Activated CD4-positive, alpha-beta T cell treated with anti-CD3 and anti-CD28 coated beads, Interleukin-2, amount 10 ng/mL, durations not matched to agents 7 days and 5 days (primary cell): ENCODE data around the gene MAPRE2. TPM values are rescaled to one million over a fixed set of nuclear protein-coding genes. Genes with fewer than 3 reads are reported as not detected.
"Not testable (repeated sequence)": the region's sequence is repeated elsewhere in the genome, so short reads cannot be mapped to it uniquely, and the experiment has no call there.

Experiments used
- CTCF ChIA-PET: fragments of 350-600 bp; sonication (Branson Sonifier 250); formaldehyde crosslinking; loops from one replicate; lab custom pipeline; 2021; ENCODE audit warnings: antibody characterized with exemption; lab: Charles Lee
- POLR2A ChIA-PET: fragments of 350-600 bp; sonication (Branson Sonifier 250); formaldehyde crosslinking; loops from one replicate; lab custom pipeline; 2021; ENCODE audit warnings: antibody characterized with exemption; lab: Charles Lee
- DNase-seq: peaks from one replicate; pipeline ENCODE4 v3.0.0-alpha.2; 2020
- H3K27ac Mint-ChIP-seq: one replicate; pipeline ENCODE4 v1.8.0; 2021; ENCODE audit warnings: mild to moderate bottlenecking, moderate library complexity, mixed read lengths
- H3K27me3 Mint-ChIP-seq: one replicate; pipeline ENCODE4 v1.8.0; 2021; ENCODE audit warnings: mixed read lengths
- H3K36me3 Mint-ChIP-seq: one replicate; pipeline ENCODE4 v1.8.0; 2021; ENCODE audit warnings: low read depth, mixed read lengths
- H3K4me1 Mint-ChIP-seq: one replicate; pipeline ENCODE4 v1.8.0; 2021; ENCODE audit warnings: mixed read lengths
- H3K4me3 Mint-ChIP-seq: one replicate; pipeline ENCODE4 v1.8.0; 2021; ENCODE audit warnings: mild to moderate bottlenecking, moderate library complexity, mixed read lengths
- H3K9me3 Mint-ChIP-seq: one replicate; pipeline ENCODE4 v1.8.0; 2021; ENCODE audit warnings: mixed read lengths
- total RNA-seq, 2 experiments: library from RNA; stranded (reverse); gene quantifications; one replicate each; pipeline ENCODE4 v1.2.3, GENCODE V29; 2021

Gene MAPRE2
- total RNA-seq, 2 experiments from 2014 or later = 48.6 to 61.9 TPM

DNA sequence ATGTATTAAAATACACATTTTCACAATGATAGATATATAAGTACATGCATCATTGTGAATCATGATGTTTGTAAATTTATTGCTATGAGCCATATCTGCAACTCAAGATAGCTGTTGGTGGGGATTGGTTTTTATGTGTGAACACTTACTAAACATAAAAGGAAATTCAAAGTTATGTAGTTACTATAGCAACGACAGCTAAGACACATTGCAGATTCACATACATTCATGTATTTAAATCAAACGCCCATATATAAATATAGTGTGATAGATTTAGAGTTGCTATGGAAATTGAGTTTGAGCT, 65.6 kb downstream of the MAPRE2 start:
- H3K4me3 Mint-ChIP-seq = no peak overlapping the region
- H3K27ac Mint-ChIP-seq = no peak overlapping the region
- peaks cover 5% of the 10 kb centered on the region for H3K9me3 Mint-ChIP-seq
- H3K27me3 Mint-ChIP-seq = no peaks in the 10 kb centered on the region
- H3K36me3 Mint-ChIP-seq = peaks cover 35% of the 10 kb centered on the region
- DNase-seq = no peak
- ChIA-PET POLR2A (interaction anchor here (0.6 kb wide), 1 partner anchor 66 kb away, joined by 3 read pairs; the partner anchor contains the start of gene MAPRE2), CTCF (interaction anchor here (1.0 to 1.8 kb wide), 3 partner anchors 9 to 21 kb away, joined by 3 to 5 read pairs (median 3); no protein-coding TSS in a partner anchor)
- H3K4me1 Mint-ChIP-seq = peaks cover 7% of the 10 kb centered on the region

DNA sequence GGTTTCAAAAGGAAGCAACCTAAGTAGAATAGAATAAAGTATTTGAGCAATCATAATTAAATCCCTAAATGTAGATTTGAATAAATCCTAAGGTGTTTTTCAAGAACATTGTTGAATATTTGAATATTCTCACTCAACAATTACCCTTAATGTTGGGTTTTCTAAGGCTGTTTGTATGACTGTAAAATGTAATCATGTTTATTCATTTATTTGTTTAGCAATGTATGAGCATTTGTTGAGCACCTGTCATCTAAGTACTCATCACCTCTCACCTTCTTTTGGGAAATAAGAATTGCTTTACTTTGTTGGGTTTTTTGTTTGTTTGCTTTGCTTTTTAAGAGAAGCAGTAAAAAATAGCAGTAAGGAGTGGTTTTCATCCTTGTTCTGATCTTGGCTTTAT, 66.0 kb downstream of the MAPRE2 start:
- ChIA-PET POLR2A (interaction anchor here (0.6 kb wide), 1 partner anchor 66 kb away, joined by 3 read pairs; the partner anchor contains the start of gene MAPRE2), CTCF (interaction anchor here (1.0 to 1.8 kb wide), 3 partner anchors 8 to 21 kb away, joined by 3 to 5 read pairs (median 3); no protein-coding TSS in a partner anchor)
- peaks cover 7% of the 10 kb centered on the region for H3K4me1 Mint-ChIP-seq
- H3K27me3 Mint-ChIP-seq = no peaks in the 10 kb centered on the region
- no peak overlapping the region for H3K4me3 Mint-ChIP-seq
- H3K27ac Mint-ChIP-seq = no peak overlapping the region
- peaks cover 35% of the 10 kb centered on the region for H3K36me3 Mint-ChIP-seq
- peaks cover 5% of the 10 kb centered on the region for H3K9me3 Mint-ChIP-seq
- no peak for DNase-seq

DNA sequence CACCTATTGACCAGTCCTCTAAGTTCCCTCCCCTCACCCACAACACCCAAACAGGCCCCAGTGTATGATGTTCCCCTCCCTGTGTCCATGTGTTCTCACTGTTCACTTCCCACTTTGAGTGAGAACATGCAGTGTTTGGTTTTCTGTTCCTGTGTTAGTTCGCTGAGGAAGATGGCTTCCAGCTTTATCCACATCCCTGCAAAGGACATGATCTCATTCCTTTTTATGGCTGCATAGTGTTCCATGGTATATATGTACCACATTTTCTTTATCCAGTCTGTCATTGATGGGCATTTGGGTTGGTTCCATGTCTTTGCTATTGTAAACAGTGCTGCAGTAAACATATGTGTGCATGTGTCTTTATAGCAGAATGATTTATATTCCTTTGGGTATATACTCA, 66.9 kb downstream of the MAPRE2 start:
- H3K4me3 Mint-ChIP-seq, H3K4me1 Mint-ChIP-seq, H3K27ac Mint-ChIP-seq, POLR2A ChIA-PET, H3K9me3 Mint-ChIP-seq, DNase-seq, H3K27me3 Mint-ChIP-seq: not testable (repeated sequence)
- CTCF ChIA-PET = interaction anchor here (1.5 kb wide), 1 partner anchor 10 kb away, joined by 3 read pairs; no protein-coding TSS in a partner anchor
- H3K36me3 Mint-ChIP-seq = peaks cover 39% of the 10 kb centered on the region

DNA sequence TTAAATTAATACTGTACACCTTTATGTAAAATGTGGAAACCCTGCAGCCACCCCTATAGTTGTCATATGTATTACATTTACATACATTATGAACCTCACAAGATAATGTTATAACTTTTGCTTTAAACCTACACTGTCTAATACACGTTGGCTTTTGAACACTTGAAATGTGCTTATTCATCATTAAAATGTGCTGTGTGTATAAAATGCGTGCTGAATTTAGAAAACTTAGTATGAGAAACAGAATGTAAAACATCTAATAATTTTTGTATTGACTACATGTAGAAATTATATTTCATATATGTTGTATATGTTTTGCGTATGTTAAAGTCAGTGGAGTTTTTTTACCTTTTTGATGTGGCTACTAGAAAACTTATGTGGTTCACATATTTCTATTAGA, 68.8 kb downstream of the MAPRE2 start:
- Mint-ChIP-seq H3K4me1 (peaks cover 7% of the 10 kb centered on the region), H3K36me3 (peaks cover 43% of the 10 kb centered on the region), H3K27ac (no peak overlapping the region), H3K27me3 (no peaks in the 10 kb centered on the region), H3K9me3 (peaks cover 5% of the 10 kb centered on the region), H3K4me3 (no peak overlapping the region)
- DNase-seq = no peak
- CTCF ChIA-PET = no interaction called here
- POLR2A ChIA-PET = no interaction called here

DNA sequence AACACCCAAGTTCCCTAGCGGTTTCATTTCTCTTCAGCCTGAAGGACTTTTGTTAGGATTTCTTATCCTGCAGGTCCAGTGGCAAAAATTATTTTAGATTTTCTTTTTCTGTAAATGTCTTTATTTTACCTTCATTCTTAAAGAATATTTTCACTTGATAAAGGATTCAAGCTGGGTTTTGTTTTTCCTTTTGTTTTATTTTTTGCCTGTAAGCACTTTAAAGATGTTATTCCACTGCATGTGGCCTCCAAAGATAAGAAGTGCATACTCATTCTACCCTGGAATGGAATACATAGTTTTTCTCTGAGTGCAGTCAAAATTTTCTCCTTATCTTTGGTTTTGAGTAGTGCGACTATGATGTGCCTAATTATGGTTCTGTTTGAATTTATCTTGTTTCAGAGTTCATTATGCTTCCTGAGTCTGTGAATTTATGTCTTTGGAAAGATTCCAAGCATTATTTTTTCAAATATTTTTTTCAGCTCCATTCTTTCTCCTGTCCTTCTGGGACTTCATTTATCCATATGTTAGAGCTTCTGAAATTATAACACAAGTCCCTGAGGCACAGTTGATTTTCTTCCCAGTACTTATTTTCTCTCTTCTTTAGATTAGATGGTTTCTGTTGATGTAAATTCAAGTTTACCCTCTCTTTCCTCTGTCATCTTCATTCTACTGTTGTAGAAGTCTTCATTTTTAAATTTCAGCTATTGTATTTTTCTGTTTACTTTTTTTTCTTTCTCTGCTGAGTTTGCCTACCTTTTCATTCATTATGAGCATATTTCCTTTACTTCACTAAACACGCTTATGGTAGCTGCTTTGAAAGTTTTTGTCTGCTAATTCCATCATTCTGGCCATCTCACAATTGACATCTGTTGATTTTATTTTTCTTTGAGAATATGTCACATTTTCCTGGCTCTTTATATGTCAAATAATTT, 69.6 kb downstream of the MAPRE2 start:
- CTCF ChIA-PET = no interaction called here
- Mint-ChIP-seq H3K9me3 (peaks cover 5% of the 10 kb centered on the region), H3K4me1 (peaks cover 7% of the 10 kb centered on the region), H3K36me3 (peaks cover 46% of the 10 kb centered on the region), H3K27me3 (no peaks in the 10 kb centered on the region), H3K27ac (no peak overlapping the region), H3K4me3 (no peak overlapping the region)
- POLR2A ChIA-PET = no interaction called here
- no peak for DNase-seq

GRCh38 chr18:35112696-35113095, 71.5 kb downstream of the MAPRE2 start:
- peaks cover 5% of the 10 kb centered on the region for H3K9me3 Mint-ChIP-seq
- H3K4me1 Mint-ChIP-seq = peaks cover 7% of the 10 kb centered on the region
- CTCF ChIA-PET = interaction anchor here (0.6 to 1.5 kb wide), 2 partner anchors 20 to 898 kb away, joined by 3 read pairs; no protein-coding TSS in a partner anchor
- H3K27ac Mint-ChIP-seq = no peak overlapping the region
- no peak for DNase-seq
- no peak overlapping the region for H3K4me3 Mint-ChIP-seq
- H3K36me3 Mint-ChIP-seq = peaks cover 43% of the 10 kb centered on the region
- POLR2A ChIA-PET = no interaction called here
- H3K27me3 Mint-ChIP-seq = no peaks in the 10 kb centered on the region

DNA sequence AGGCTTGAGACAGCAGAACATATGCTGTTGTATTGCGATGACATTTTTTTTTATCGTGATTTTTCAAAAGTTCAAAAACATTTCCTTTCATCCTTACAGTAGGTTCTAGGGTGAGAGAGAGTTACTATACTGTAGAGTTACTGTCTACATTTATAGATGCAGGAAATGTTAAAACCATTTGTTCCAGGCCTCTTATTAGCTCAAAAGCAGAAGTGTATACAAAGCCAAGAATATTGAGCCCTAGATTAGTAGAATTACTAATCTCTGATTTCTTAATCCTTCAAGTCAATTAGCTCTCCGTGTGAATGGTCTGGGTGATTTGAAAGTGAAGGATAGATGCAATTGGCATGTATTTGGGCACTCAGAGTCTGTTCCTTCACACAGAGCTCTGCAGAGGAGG, 73.1 kb downstream of the MAPRE2 start:
- Mint-ChIP-seq H3K36me3 (peaks cover 28% of the 10 kb centered on the region), H3K4me1 (peaks cover 10% of the 10 kb centered on the region), H3K9me3 (peaks cover 5% of the 10 kb centered on the region), H3K4me3 (no peak overlapping the region), H3K27ac (no peak overlapping the region), H3K27me3 (no peaks in the 10 kb centered on the region)
- POLR2A ChIA-PET = no interaction called here
- DNase-seq = no peak
- CTCF ChIA-PET = interaction anchor here (1.6 to 1.7 kb wide), 2 partner anchors 7 to 12 kb away, joined by 4 to 5 read pairs; no protein-coding TSS in a partner anchor

DNA sequence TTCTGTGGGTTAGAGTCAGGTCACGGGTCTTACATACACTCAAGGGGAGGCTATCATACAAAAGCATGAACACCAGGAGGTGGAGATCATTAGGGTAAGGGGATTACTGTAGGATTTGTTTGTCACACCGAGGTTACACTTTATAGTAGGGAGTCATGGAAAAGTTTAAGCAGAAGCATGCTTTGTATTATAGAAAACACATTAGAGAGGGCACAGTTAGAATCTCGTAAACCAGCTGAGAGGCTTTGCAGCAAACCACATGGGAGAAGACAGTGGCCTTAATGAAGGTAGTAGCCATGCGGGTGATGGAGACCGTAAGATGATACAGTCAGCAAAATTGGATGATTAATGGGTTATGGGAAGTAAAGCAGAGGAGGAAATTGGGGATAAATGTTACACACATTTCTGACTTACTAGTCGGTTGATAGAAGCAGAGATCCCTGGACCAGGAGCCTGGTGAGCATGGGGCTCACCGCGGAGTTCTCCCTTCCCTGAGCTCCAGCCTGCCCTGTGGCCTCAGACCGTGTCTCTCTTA, 75.6 kb downstream of the MAPRE2 start:
- Mint-ChIP-seq H3K36me3 (peaks cover 23% of the 10 kb centered on the region), H3K9me3 (no peaks in the 10 kb centered on the region), H3K4me3 (no peak overlapping the region), H3K4me1 (peaks cover 7% of the 10 kb centered on the region), H3K27me3 (no peaks in the 10 kb centered on the region), H3K27ac (no peak overlapping the region)
- POLR2A ChIA-PET = no interaction called here
- DNase-seq = no peak
- CTCF ChIA-PET = no interaction called here

GRCh38 chr18:35117372-35117771, 76.2 kb downstream of the MAPRE2 start:
- Mint-ChIP-seq H3K4me1 (peaks cover 10% of the 10 kb centered on the region), H3K9me3 (no peaks in the 10 kb centered on the region), H3K4me3 (no peak overlapping the region), H3K27me3 (no peaks in the 10 kb centered on the region), H3K27ac (no peak overlapping the region), H3K36me3 (peaks cover 20% of the 10 kb centered on the region)
- no peak for DNase-seq
- ChIA-PET CTCF (no interaction called here), POLR2A (no interaction called here)

- Mint-ChIP-seq H3K4me1 (peaks cover 15% of the 10 kb centered on the region), H3K9me3 (no peaks in the 10 kb centered on the region), H3K27me3 (no peaks in the 10 kb centered on the region), H3K36me3 (peaks cover 16% of the 10 kb centered on the region), H3K27ac (no peak overlapping the region), H3K4me3 (no peak overlapping the region)
- DNase-seq = no peak
- POLR2A ChIA-PET = no interaction called here
- CTCF ChIA-PET = interaction anchor here (1.1 kb wide), 1 partner anchor 9 kb away, joined by 3 read pairs; no protein-coding TSS in a partner anchor
Measured at GRCh38 chr18:35117951-35118411, 76.8 kb downstream of the MAPRE2 start.

DNA sequence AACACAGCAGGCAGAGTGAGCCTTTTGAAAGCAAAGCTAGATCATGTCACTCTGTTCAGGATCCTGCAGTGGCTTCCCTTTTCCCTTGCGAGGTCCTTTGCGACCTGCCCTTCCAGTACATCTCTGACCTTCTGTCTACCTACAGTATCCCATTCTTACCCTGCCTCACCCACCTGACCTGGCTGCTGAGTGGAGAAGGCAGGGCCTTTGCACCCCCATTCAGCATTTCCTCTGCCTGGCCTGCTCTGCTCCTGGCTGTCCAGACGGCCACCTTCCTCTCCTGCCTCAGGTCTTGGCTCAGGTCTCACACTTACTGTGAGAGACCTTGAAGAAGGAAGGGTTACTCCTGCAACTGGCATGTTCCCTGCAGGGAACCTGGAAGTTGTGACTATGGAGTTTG, 77.4 kb downstream of the MAPRE2 start:
- Mint-ChIP-seq H3K27ac (no peak overlapping the region), H3K36me3 (peaks cover 17% of the 10 kb centered on the region), H3K9me3 (peaks cover 1% of the 10 kb centered on the region), H3K27me3 (no peaks in the 10 kb centered on the region), H3K4me3 (no peak overlapping the region), H3K4me1 (peaks cover 19% of the 10 kb centered on the region)
- CTCF ChIA-PET = interaction anchor here (0.5 to 1.1 kb wide), 2 partner anchors 10 to 25 kb away, joined by 3 read pairs; no protein-coding TSS in a partner anchor
- POLR2A ChIA-PET = no interaction called here
- no peak for DNase-seq

- no peaks in the 10 kb centered on the region for H3K27me3 Mint-ChIP-seq
- H3K36me3 Mint-ChIP-seq = peaks cover 18% of the 10 kb centered on the region
- no peak overlapping the region for H3K27ac Mint-ChIP-seq
- peaks cover 8% of the 10 kb centered on the region for H3K9me3 Mint-ChIP-seq
- ChIA-PET POLR2A (no interaction called here), CTCF (interaction anchor here (0.6 kb wide), 1 partner anchor 295 kb away, joined by 3 read pairs; no protein-coding TSS in a partner anchor)
- no peak for DNase-seq
- H3K4me3 Mint-ChIP-seq = no peak overlapping the region
- peaks cover 19% of the 10 kb centered on the region for H3K4me1 Mint-ChIP-seq
Measured at GRCh38 chr18:35121038-35121437, 79.8 kb downstream of the MAPRE2 start.

GRCh38 chr18:35121531-35121930, 80.3 kb downstream of the MAPRE2 start:
- Mint-ChIP-seq H3K27me3 (no peaks in the 10 kb centered on the region), H3K27ac (no peak overlapping the region), H3K9me3 (peaks cover 8% of the 10 kb centered on the region), H3K4me3 (no peak overlapping the region), H3K4me1 (peaks cover 19% of the 10 kb centered on the region), H3K36me3 (peaks cover 18% of the 10 kb centered on the region)
- no peak for DNase-seq
- ChIA-PET CTCF (interaction anchor here (0.6 kb wide), 1 partner anchor 296 kb away, joined by 3 read pairs; no protein-coding TSS in a partner anchor), POLR2A (no interaction called here)
